ENCODE measurements around the gene SESTD1. TPM values are rescaled to one million over a fixed set of nuclear protein-coding genes. Genes with fewer than 3 reads are reported as not detected.
"Not testable (repeated sequence)": the region's sequence is repeated elsewhere in the genome, so short reads cannot be mapped to it uniquely, and the experiment has no call there.

Gene SESTD1
- total and polyA plus RNA-seq, 7 experiments from 2014 or later, result 1.2 to 23.2 (median 7.8) TPM

DNA sequence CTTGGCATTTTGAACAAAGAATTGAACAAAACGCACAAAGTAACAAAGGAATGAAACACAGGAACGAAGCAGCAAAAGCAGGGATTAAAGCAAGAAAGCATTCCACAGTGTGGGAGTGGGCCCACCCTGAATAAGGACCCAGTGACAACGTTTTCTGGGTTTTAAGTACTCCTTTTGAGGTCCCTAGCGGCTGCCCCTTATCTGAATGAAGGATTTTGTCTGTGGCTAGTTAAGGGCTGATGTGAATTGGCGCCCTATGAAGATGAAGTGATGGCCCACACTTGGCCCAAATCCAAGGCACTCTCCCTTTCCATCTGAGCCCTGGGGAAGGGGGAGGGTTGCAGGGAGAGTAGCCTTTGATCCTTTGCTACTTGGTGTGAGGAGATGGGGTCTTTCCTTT, 206.9 kb downstream of the SESTD1 start:
- no peaks in the 10 kb centered on the region for H3K9me3 ChIP-seq (ENCODE audit: control insufficient read depth in 2 of 3, low read length in 3 of 3)
- no peak overlapping the region for H3K4me3 ChIP-seq (ENCODE audit: low read length)
- Mint-ChIP-seq H3K36me3 (no peaks in the 10 kb centered on the region), H3K27ac (no peak overlapping the region), H3K4me1 (peaks cover 0 to 7% (median 0%) of the 10 kb centered on the region in 7 donors), H3K4me3 (no peak overlapping the region), H3K9me3 (peaks cover 0 to 5% (median 0%) of the 10 kb centered on the region in 11 donors), H3K27me3 (no peaks in the 10 kb centered on the region)
- DNase-seq, result no peak
- no peak overlapping the region for H3K27ac ChIP-seq (ENCODE audit: low read depth, low read length)
- no peak for ATAC-seq
- no peaks in the 10 kb centered on the region for H3K4me1 ChIP-seq (ENCODE audit: control insufficient read depth in 2 of 2, insufficient read depth in 2 of 2, low read length in 2 of 2)
- no peaks in the 10 kb centered on the region for H3K36me3 ChIP-seq (ENCODE audit: control insufficient read depth in 2 of 3, insufficient read depth in 3 of 3, low read length in 3 of 3)
- CTCF ChIA-PET, result interaction anchor here (0.6 kb wide), 1 partner anchor 41 kb away, joined by 3 read pairs; no protein-coding TSS in a partner anchor
- intact Hi-C loops (cut with micrococcal nuclease), result no loop called here
- no peaks in the 10 kb centered on the region for H3K27me3 ChIP-seq (ENCODE audit: control insufficient read depth in 2 of 2, insufficient read depth in 2 of 2, low read length in 2 of 2)
- POLR2A ChIA-PET, result no interaction called here

DNA sequence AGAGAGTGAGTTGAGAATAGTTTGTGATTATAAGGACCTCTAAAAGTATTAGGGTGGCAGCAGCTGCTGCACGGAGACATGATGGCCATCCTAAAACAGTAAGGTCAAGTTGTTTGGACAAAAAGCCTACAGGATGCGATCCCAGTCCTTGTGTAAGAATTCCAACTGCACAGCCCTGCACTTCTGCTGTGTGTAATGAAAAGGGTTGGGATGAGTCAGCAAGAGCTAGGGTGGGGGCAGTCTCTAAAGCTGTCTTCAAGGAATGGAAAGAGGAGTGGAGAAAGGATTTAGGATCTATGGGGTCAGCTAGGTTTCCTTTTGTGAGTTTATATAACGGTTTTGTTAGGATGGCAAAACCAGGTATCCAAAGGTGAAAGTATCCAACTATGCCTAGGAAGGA, 211.1 kb downstream of the SESTD1 start:
- ATAC-seq; H3K36me3 Mint-ChIP-seq; H3K9me3 Mint-ChIP-seq; H3K4me3 Mint-ChIP-seq; DNase-seq; H3K36me3 ChIP-seq (ENCODE audit: control insufficient read depth in 2 of 3, insufficient read depth in 3 of 3, low read length in 3 of 3); H3K27me3 Mint-ChIP-seq; H3K27ac Mint-ChIP-seq; H3K27me3 ChIP-seq (ENCODE audit: control insufficient read depth in 2 of 2, insufficient read depth in 2 of 2, low read length in 2 of 2); H3K4me3 ChIP-seq (ENCODE audit: low read length); H3K9me3 ChIP-seq (ENCODE audit: control insufficient read depth in 2 of 3, low read length in 3 of 3); POLR2A ChIA-PET; CTCF ChIA-PET; H3K27ac ChIP-seq (ENCODE audit: low read depth, low read length): not testable (repeated sequence)
- intact Hi-C loops (cut with micrococcal nuclease), result loop anchor here in 1 of 2 donors (5.0 kb wide), 1 partner anchor 44 kb away; no protein-coding TSS in a partner anchor
- peaks cover 4 to 32% (median 24%) of the 10 kb centered on the region in 7 donors for H3K4me1 Mint-ChIP-seq
- peaks cover 4 to 13% of the 10 kb centered on the region in 2 donors for H3K4me1 ChIP-seq (ENCODE audit: control insufficient read depth in 2 of 2, insufficient read depth in 2 of 2, low read length in 2 of 2)

Other genes starting within 250 kb of the SESTD1 start
- gene CCDC141, start 214.7 kb downstream of the SESTD1 start, total RNA-seq, result 10 to 100 TPM; 11.6 to 39.2 (median 35.1) TPM
- 10 to 100 TPM in 1 of 2 donors, 1 to 10 TPM in 1; 8.2 to 16.7 TPM for gene CCDC141, start 214.7 kb downstream of the SESTD1 start, polyA plus RNA-seq

Measured in naive thymus-derived CD4-positive, alpha-beta T cell (primary cell).